AG04450 (cell line): ENCODE results near the gene UVRAG. TPM values are rescaled to one million over a fixed set of nuclear protein-coding genes. Genes with fewer than 3 reads are reported as not detected.

Experiments used
- CTCF ChIA-PET: fragments of 300-600, 350-600 bp; formaldehyde crosslinking; extraction: SDS; loops from one replicate; lab custom pipeline; 2022; ENCODE audit warnings: antibody characterized with exemption, inconsistent platforms; lab: Charles Lee
- POLR2A ChIA-PET: fragments of 350-600 bp; formaldehyde crosslinking; extraction: SDS; loops from one replicate; lab custom pipeline; 2021; ENCODE audit warnings: antibody characterized with exemption, inconsistent platforms; lab: Yijun Ruan, JAX
- DNase-seq: peaks from one replicate; pipeline ENCODE4 v3.0.0-alpha.2; 2011; ENCODE audit warnings: low read depth, low spot score
- H3K27ac ChIP-seq: one replicate; pipeline ENCODE4 v1.5.1; 2012; ENCODE audit warnings: low read depth, low read length, control low read depth
- H3K27me3 ChIP-seq: one replicate; pipeline ENCODE4 v1.6.0; 2012; ENCODE audit warnings: low read length; ENCODE audit not compliant: control insufficient read depth, insufficient read depth
- H3K4me3 ChIP-seq: 2 replicates; pipeline ENCODE4 v1.5.1; 2011; ENCODE audit warnings: mild to moderate bottlenecking, low read depth, low read length, control low read depth
- H3K9me3 ChIP-seq: 2 replicates; pipeline ENCODE4 v1.5.1; 2012; ENCODE audit warnings: low read length; ENCODE audit not compliant: control insufficient read depth, insufficient read depth
- polyA plus RNA-seq: library from polyadenylated mRNA; depleted of rRNA; stranded (reverse); fragments of >200 nt; gene quantifications from 2 replicates; pipeline ENCODE4 v1.2.3, GENCODE V29; 2011
- TF ChIP-seq, protein P1 (sequence below): IDR thresholded peaks from 2 replicates; pipeline ENCODE4 v1.5.1; 2011; ENCODE audit warnings: low read depth, low read length, control low read depth, inconsistent platforms

The UVRAG gene
- polyA plus RNA-seq, 1 experiment: 11.6 TPM

DNA sequence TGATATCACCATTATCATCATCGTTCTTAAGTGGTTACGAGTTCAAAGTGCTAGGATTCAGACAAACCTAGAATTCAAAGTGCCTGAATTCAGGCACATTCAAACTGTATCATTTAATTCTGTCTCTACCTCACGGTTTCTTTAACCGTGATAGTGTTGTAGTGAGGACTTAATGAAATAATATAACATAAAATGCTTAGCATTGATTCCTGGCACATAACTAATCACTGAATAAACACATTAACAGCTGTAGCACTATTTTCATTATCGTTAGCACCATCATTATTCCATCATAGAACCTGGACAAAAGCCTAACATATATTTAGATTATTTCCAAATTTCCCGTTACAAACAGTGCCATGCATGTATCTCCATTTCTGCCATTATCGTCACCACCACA is 289.3 kb downstream of the UVRAG start:
- no peak overlapping the region for H3K27ac ChIP-seq
- H3K27me3 ChIP-seq: no peaks in the 10 kb centered on the region
- TF ChIP-seq, protein P1, sequence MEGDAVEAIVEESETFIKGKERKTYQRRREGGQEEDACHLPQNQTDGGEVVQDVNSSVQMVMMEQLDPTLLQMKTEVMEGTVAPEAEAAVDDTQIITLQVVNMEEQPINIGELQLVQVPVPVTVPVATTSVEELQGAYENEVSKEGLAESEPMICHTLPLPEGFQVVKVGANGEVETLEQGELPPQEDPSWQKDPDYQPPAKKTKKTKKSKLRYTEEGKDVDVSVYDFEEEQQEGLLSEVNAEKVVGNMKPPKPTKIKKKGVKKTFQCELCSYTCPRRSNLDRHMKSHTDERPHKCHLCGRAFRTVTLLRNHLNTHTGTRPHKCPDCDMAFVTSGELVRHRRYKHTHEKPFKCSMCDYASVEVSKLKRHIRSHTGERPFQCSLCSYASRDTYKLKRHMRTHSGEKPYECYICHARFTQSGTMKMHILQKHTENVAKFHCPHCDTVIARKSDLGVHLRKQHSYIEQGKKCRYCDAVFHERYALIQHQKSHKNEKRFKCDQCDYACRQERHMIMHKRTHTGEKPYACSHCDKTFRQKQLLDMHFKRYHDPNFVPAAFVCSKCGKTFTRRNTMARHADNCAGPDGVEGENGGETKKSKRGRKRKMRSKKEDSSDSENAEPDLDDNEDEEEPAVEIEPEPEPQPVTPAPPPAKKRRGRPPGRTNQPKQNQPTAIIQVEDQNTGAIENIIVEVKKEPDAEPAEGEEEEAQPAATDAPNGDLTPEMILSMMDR: no peak
- no peaks in the 10 kb centered on the region for H3K9me3 ChIP-seq
- no peak overlapping the region for H3K4me3 ChIP-seq
- ChIA-PET POLR2A (no interaction called here), CTCF (no interaction called here)
- DNase-seq: no peak

DNA sequence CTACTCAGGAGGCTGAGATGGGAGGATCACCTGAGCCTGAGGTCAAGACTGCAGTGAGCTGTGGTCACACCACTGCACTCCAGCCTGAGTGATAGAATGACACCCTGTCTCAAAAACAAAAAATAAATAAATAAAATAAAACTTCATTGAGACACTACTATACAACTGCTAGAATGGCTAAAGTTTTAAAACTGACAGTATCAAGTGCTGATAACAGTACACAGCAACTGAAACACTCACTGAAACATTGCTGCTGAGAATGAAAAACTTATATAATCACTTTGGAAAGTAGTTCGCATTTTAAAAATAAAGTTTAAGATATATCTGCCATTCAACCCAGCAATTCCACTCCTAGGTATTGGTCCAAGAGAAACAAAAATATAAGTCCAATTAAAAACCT is 290.6 kb downstream of the UVRAG start:
- POLR2A ChIA-PET: no interaction called here

DNA sequence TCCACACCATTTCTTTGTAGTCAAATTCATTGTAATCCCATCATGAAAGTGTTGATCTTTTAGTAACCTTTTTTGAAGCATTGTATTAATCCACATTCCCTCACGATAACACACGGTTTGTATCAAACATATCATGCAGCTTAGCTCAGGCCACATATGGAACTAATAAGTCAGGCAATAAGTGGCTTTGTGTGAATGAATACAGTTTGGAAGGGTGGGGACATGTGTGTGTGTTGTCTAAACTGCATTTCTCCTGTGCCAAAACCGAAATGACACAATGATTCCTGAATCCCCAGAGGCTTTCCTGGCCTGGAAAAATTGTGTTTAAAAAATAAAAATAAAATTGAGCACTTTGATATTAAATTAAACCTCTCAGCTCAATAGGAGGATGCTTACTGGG is 293.0 kb downstream of the UVRAG start:
- ChIA-PET POLR2A (no interaction called here), CTCF (interaction anchor here (0.6 to 1.5 kb wide), 2 partner anchors 44 to 1066 kb away, joined by 3 to 5 read pairs; no protein-coding TSS in a partner anchor)
- no peak overlapping the region for H3K4me3 ChIP-seq
- DNase-seq: no peak
- no peak overlapping the region for H3K27ac ChIP-seq
- no peaks in the 10 kb centered on the region for H3K27me3 ChIP-seq
- no peaks in the 10 kb centered on the region for H3K9me3 ChIP-seq
- TF ChIP-seq, protein P1: no peak

More for the DNA sequence above, 290.6 kb downstream of the UVRAG start:
- Histone ChIP-seq H3K27ac (no peak overlapping the region), H3K27me3 (no peaks in the 10 kb centered on the region), H3K4me3 (no peak overlapping the region), H3K9me3 (no peaks in the 10 kb centered on the region)
- CTCF ChIA-PET: no interaction called here
- TF ChIP-seq, protein P1: no peak
- no peak for DNase-seq

DNA sequence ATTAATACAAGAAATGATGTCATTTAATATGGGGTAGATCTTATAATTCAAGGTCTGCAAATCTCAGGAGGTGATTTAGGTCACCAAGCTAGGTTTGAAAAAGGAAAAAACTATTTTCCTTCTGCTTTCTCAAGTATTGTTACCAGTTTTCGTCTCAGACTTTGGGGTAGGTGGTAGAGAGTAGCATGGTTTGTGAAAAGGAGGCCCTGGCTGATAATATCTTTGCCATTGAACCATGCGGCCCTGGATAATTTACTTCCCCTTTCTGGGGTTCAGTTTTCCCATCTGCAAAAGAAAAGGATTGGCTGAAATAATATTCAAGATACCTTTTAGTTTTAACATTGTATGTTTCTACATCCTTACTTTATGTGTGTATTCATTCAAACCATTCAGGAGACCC is 299.2 kb downstream of the UVRAG start:
- Histone ChIP-seq H3K27ac (no peak overlapping the region), H3K9me3 (no peaks in the 10 kb centered on the region), H3K27me3 (no peaks in the 10 kb centered on the region), H3K4me3 (no peak overlapping the region)
- TF ChIP-seq, protein P1: no peak
- no peak for DNase-seq
- POLR2A ChIA-PET: no interaction called here
- CTCF ChIA-PET: interaction anchor here (0.5 to 2.2 kb wide), 2 partner anchors 11 to 38 kb away, joined by 3 to 7 read pairs; no protein-coding TSS in a partner anchor

DNA sequence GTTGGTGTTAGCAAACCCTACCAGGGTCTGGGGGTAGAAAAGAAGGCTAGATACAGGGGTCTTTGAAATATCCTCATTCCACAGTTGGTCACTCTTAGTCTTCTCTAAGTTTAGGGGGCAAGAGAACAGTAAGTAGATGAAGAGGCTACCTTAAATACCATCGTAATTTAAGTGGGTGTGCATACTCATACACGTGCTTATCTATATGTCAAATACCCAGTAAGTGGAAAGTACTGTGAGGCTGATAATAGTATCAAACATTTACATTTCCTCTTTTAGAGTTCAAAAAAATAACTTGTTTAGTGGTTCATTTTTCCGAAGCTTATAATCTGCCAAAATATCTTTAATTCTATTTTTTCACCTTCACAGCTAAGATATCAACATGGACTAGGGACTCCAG is 300.5 kb downstream of the UVRAG start:
- POLR2A ChIA-PET: no interaction called here

More for the DNA sequence above, 300.5 kb downstream of the UVRAG start:
- CTCF ChIA-PET: interaction anchor here (1.2 kb wide), 1 partner anchor 14 kb away, joined by 5 read pairs; no protein-coding TSS in a partner anchor
- TF ChIP-seq, protein P1: no peak
- Histone ChIP-seq H3K27ac (no peak overlapping the region), H3K4me3 (no peak overlapping the region), H3K9me3 (no peaks in the 10 kb centered on the region), H3K27me3 (no peaks in the 10 kb centered on the region)
- no peak for DNase-seq
